Tongue (tissue), 2 donors: ENCODE measurements around the gene MIB2. TPM values are rescaled to one million over a fixed set of nuclear protein-coding genes. Genes with fewer than 3 reads are reported as not detected.
"Not testable (repeated sequence)": the region's sequence is repeated elsewhere in the genome, so short reads cannot be mapped to it uniquely, and the experiment has no call there.

Experiments
- DNase-seq: peaks from one replicate; pipeline ENCODE4 v3.0.0-alpha.2; 2015
- total RNA-seq: library from RNA; depleted of rRNA; stranded (reverse); fragments of >200 nt; gene quantifications from one replicate; pipeline ENCODE4 v1.2.3, GENCODE V29; 2014

MIB2 gene
- total RNA-seq, 1 donor from 2014 or later = 79.5 TPM

- no peak for DNase-seq
Measured at GRCh38 chr1:1627261-1627828, 12.0 kb downstream of the MIB2 start.

- no peak for DNase-seq
Measured at GRCh38 chr1:1627829-1628753, 12.8 kb downstream of the MIB2 start.

- DNase-seq = peak; percentile 47
Measured at GRCh38 chr1:1628754-1629429, 13.6 kb downstream of the MIB2 start.

GRCh38 chr1:1629430-1630190 lies 14.3 kb downstream of the MIB2 start:
- no peak for DNase-seq

- peak; percentile 94 for DNase-seq
Measured at GRCh38 chr1:1630191-1630964, 15.1 kb downstream of the MIB2 start.

GRCh38 chr1:1630965-1631781 lies 15.9 kb downstream of the MIB2 start:
- DNase-seq = peak; percentile 81

GRCh38 chr1:1631782-1632420 lies 16.6 kb downstream of the MIB2 start, which contains the start of gene MMP23B:
Gene MMP23B (plus strand): TSS chr1:1632173. CDS start chr1:1632219, 46 bp downstream.
- peak; percentile 77 for DNase-seq

GRCh38 chr1:1633409-1633808 lies 18.1 kb downstream of the MIB2 start:
- DNase-seq = not testable (repeated sequence)

- DNase-seq = not testable (repeated sequence)
Measured at GRCh38 chr1:1634613-1635012, 19.3 kb downstream of the MIB2 start.

- not testable (repeated sequence) for DNase-seq
Measured at GRCh38 chr1:1636621-1637478, 21.6 kb downstream of the MIB2 start.

GRCh38 chr1:1637479-1637875 lies 22.2 kb downstream of the MIB2 start:
- not testable (repeated sequence) for DNase-seq

GRCh38 chr1:1638528-1638927 lies 23.2 kb downstream of the MIB2 start:
- not testable (repeated sequence) for DNase-seq

GRCh38 chr1:1639368-1639767 lies 24.1 kb downstream of the MIB2 start:
- DNase-seq = not testable (repeated sequence)

- not testable (repeated sequence) for DNase-seq
Measured at GRCh38 chr1:1640081-1640480, 24.8 kb downstream of the MIB2 start.

GRCh38 chr1:1640711-1641461 lies 25.6 kb downstream of the MIB2 start:
- not testable (repeated sequence) for DNase-seq

GRCh38 chr1:1646326-1646725 lies 31.0 kb downstream of the MIB2 start:
- DNase-seq = not testable (repeated sequence)

GRCh38 chr1:1647567-1648241 lies 32.4 kb downstream of the MIB2 start:
- not testable (repeated sequence) for DNase-seq
